HCT116 (cell line): Measurements from ENCODE around the gene GPR142. TPM values are rescaled to one million over a fixed set of nuclear protein-coding genes. Genes with fewer than 3 reads are reported as not detected.

Experiments used
- ATAC-seq: fragments of 200-7000 bp; cut with Tn5 transposase; 2 replicates; pipeline ENCODE4 v1.9.1; 2020; ENCODE audit warnings: mild to moderate bottlenecking, moderate library complexity
- BruUV-seq: library from RNA; stranded (reverse); fragments of 400-500 nt; replicated peaks from 2 replicates; lab custom pipeline; 2021; lab: Mats Ljungman, UMichigan
- CTCF ChIA-PET: fragments of 300-600 bp; sonication (Branson Sonifier 250); formaldehyde crosslinking; loops from one replicate; lab custom pipeline; 2021; ENCODE audit warnings: antibody characterized with exemption; lab: Charles Lee
- POLR2A ChIA-PET: fragments of 300-600, 350-600 bp; sonication (Branson Sonifier 250); formaldehyde crosslinking; loops from one replicate; lab custom pipeline; 2021; ENCODE audit warnings: antibody characterized with exemption; lab: Charles Lee
- RAD21 ChIA-PET, 2 experiments: fragments of 300-600 bp; sonication (Branson Sonifier 250); formaldehyde crosslinking; loops; one replicate each; lab custom pipeline; 2023; ENCODE audit warnings: low total read pairs in 2 of 2; ENCODE audit not compliant: uncharacterized antibody in 2 of 2, unreplicated experiment in 2 of 2, low non-redundant PET in 1 of 2; lab: Charles Lee
- DNase-seq: peaks from one replicate; pipeline ENCODE4 v3.0.0-alpha.2; 2010; ENCODE audit warnings: low read depth, low spot score
- H2AFZ ChIP-seq: fragments of 200-600 bp; shearing (Covaris generic), sonication (generic); 2 replicates; pipeline ENCODE4 v1.6.1; 2017; ENCODE audit warnings: low read depth, mixed run types, mixed read lengths, antibody characterized with exemption, low read length; ENCODE audit not compliant: poor library complexity, severe bottlenecking
- H3K27ac ChIP-seq: 2 replicates; pipeline ENCODE4 v1.5.1; 2012; ENCODE audit warnings: low read depth, low read length
- H3K27me3 ChIP-seq: fragments of 200-600 bp; sonication (generic); 2 replicates; pipeline ENCODE4 v1.6.1; 2016; ENCODE audit warnings: mixed run types, low read length, mixed read lengths; ENCODE audit not compliant: insufficient read depth
- H3K36me3 ChIP-seq, 2 experiments: fragments of 200-500 bp in 1 of 2; fragments of 200-600 bp in 1 of 2; sonication (Bioruptor generic) in 1 of 2; sonication (generic) in 1 of 2; 2 replicates each; pipeline versions ENCODE4 v1.5.1 to v1.6.1; 2014 to 2016; ENCODE audit warnings: low read length in 2 of 2, inconsistent platforms in 1 of 2, mixed read lengths in 1 of 2, mixed run types in 1 of 2; ENCODE audit not compliant: insufficient read depth in 2 of 2, control insufficient read depth in 1 of 2
- H3K4me1 ChIP-seq, 2 experiments: fragments of 200-600 bp in 1 of 2; sonication (generic) in 1 of 2; 2 replicates each; pipeline versions ENCODE4 v1.5.1 to v1.6.1; 2012 to 2017; ENCODE audit warnings: low read length in 2 of 2, inconsistent platforms in 1 of 2, mild to moderate bottlenecking in 1 of 2, mixed read lengths in 1 of 2, mixed run types in 1 of 2, moderate library complexity in 1 of 2; ENCODE audit not compliant: insufficient read depth in 2 of 2, control insufficient read depth in 1 of 2
- H3K4me2 ChIP-seq: fragments of 200-600 bp; sonication (generic); 2 replicates; pipeline ENCODE4 v1.6.1; 2017; ENCODE audit warnings: mixed run types, low read length, mixed read lengths
- H3K4me3 ChIP-seq, 2 experiments: fragments of 200-600 bp in 1 of 2; sonication (generic) in 1 of 2; replicated peaks in 1 of 2; 2 replicates each; pipeline ENCODE4 v1.5.1; 2011 to 2016; ENCODE audit warnings: low read length in 2 of 2, control low read depth in 1 of 2, low read depth in 1 of 2, mild to moderate bottlenecking in 1 of 2, mixed read lengths in 1 of 2, mixed run types in 1 of 2
- H3K79me2 ChIP-seq: fragments of 200-600 bp; sonication (generic); 2 replicates; pipeline ENCODE4 v1.6.1; 2017; ENCODE audit warnings: mild to moderate bottlenecking, mixed run types, low read length, moderate library complexity, mixed read lengths; ENCODE audit not compliant: insufficient read depth
- H3K9ac ChIP-seq: fragments of 200-600 bp; sonication (generic); 2 replicates; pipeline ENCODE4 v1.6.1; 2016; ENCODE audit warnings: low read length, mixed read lengths
- H3K9me2 ChIP-seq: fragments of 200-600 bp; sonication (generic), shearing (Covaris generic); 2 replicates; pipeline ENCODE4 v1.6.1; 2017; ENCODE audit warnings: mixed run types, mild to moderate bottlenecking, moderate library complexity; ENCODE audit not compliant: insufficient read depth
- H3K9me3 ChIP-seq, 2 experiments: fragments of 200-500 bp in 1 of 2; fragments of 200-600 bp in 1 of 2; sonication (Bioruptor generic) in 1 of 2; sonication (generic) in 1 of 2; 2 replicates each; pipeline ENCODE4 v1.6.1; 2014 to 2017; ENCODE audit warnings: low read length in 2 of 2, mixed read lengths in 2 of 2, inconsistent platforms in 1 of 2, low read depth in 1 of 2, mild to moderate bottlenecking in 1 of 2, mixed run types in 1 of 2, moderate library complexity in 1 of 2; ENCODE audit not compliant: control insufficient read depth in 1 of 2, insufficient read depth in 1 of 2
- H4K20me1 ChIP-seq: fragments of 200-600 bp; sonication (generic), shearing (Covaris generic); 2 replicates; pipeline ENCODE4 v1.6.1; 2017; ENCODE audit warnings: mixed run types, mild to moderate bottlenecking, moderate library complexity; ENCODE audit not compliant: insufficient read depth
- ELF1 ChIP-seq: IDR thresholded peaks from 2 replicates; pipeline ENCODE4 v1.6.1; 2012; ENCODE audit warnings: low read depth, borderline replicate concordance
- FOSL1 ChIP-seq: IDR thresholded peaks from 2 replicates; pipeline ENCODE4 v1.6.1; 2012; ENCODE audit warnings: low read depth
- JUND ChIP-seq: IDR thresholded peaks from 2 replicates; pipeline ENCODE4 v1.6.1; 2012
- POLR2AphosphoS5 ChIP-seq: IDR thresholded peaks from 2 replicates; pipeline ENCODE4 v1.6.1; 2011; ENCODE audit warnings: mild to moderate bottlenecking, low read depth, low read length, moderate library complexity
- REST ChIP-seq: IDR thresholded peaks from 2 replicates; pipeline ENCODE4 v1.6.1; 2012; ENCODE audit warnings: low read depth
- SP1 ChIP-seq: IDR thresholded peaks from 2 replicates; pipeline ENCODE4 v1.6.1; 2012; ENCODE audit warnings: low read depth
- TCF7L2 ChIP-seq: IDR thresholded peaks from 2 replicates; pipeline ENCODE4 v1.7.0; 2011; ENCODE audit warnings: borderline replicate concordance, inconsistent platforms; ENCODE audit not compliant: insufficient read depth, insufficient read length; ENCODE audit errors: extremely low read depth
- YY1 ChIP-seq: IDR thresholded peaks from 2 replicates; pipeline ENCODE4 v1.6.1; 2011; ENCODE audit warnings: low read length, low read depth, moderate library complexity, mild to moderate bottlenecking; ENCODE audit not compliant: insufficient replicate concordance; ENCODE audit errors: extremely low read depth
- ZBTB33 ChIP-seq: IDR thresholded peaks from 2 replicates; pipeline ENCODE4 v1.6.1; 2011; ENCODE audit warnings: mild to moderate bottlenecking, low read length, moderate library complexity; ENCODE audit not compliant: insufficient replicate concordance; ENCODE audit errors: extremely low read depth
- ZFX ChIP-seq: fragments of 450-650 bp; IDR thresholded peaks from 2 replicates; pipeline ENCODE4 v1.6.1; 2017
- ZNF274 ChIP-seq: fragments of 200-500 bp; sonication (Bioruptor generic); IDR thresholded peaks from 2 replicates; pipeline ENCODE4 v1.6.1; 2014; ENCODE audit warnings: mild to moderate bottlenecking, low read depth, low read length, inconsistent platforms
- intact Hi-C: fragments of 100-400 bp; cut with micrococcal nuclease; formaldehyde crosslinking; loops from 2 replicates; pipeline ENCODE4 v1.10.0; 2022
- total RNA-seq: library from RNA; stranded (reverse); gene quantifications from one replicate; pipeline ENCODE4 v1.2.1, GENCODE V29; 2021; ENCODE audit not compliant: unreplicated experiment

The GPR142 gene
- total RNA-seq, 1 experiment from 2014 or later = not detected

GRCh38 chr17:74389084-74389753 lies 21.9 kb downstream of the GPR142 start:
- no peak overlapping the region for H3K4me3 ChIP-seq
- no peak overlapping the region for H3K27ac ChIP-seq
- no peak overlapping the region for H2AFZ ChIP-seq
- no peak for ATAC-seq
- ChIA-PET CTCF (interaction anchor here (0.7 kb wide), 1 partner anchor 21 kb away, joined by 4 read pairs; no protein-coding TSS in a partner anchor), RAD21 (no interaction called here), POLR2A (no interaction called here)
- DNase-seq = no peak
- no peaks in the 10 kb centered on the region for H3K79me2 ChIP-seq
- no peak overlapping the region for H3K4me2 ChIP-seq
- BruUV-seq = no TSS peak
- intact Hi-C loops = no loop called here
- H3K9me2 ChIP-seq = no peaks in the 10 kb centered on the region
- no peaks in the 10 kb centered on the region for H4K20me1 ChIP-seq
- TF ChIP-seq ZBTB33 = no peak
- TF ChIP-seq SP1 = no peak
- TF ChIP-seq REST = no peak
- no peak for TF ChIP-seq ZFX
- TF ChIP-seq FOSL1 = no peak
- TF ChIP-seq POLR2AphosphoS5 = no peak
- no peak for TF ChIP-seq ELF1
- no peak for TF ChIP-seq TCF7L2
- no peak for TF ChIP-seq YY1
- no peak for TF ChIP-seq JUND
- TF ChIP-seq ZNF274 = no peak
- no peaks in the 10 kb centered on the region for H3K27me3 ChIP-seq
- H3K9me3 ChIP-seq = no peaks in the 10 kb centered on the region
- no peaks in the 10 kb centered on the region for H3K36me3 ChIP-seq
- no peak overlapping the region for H3K9ac ChIP-seq
- peaks cover 0 to 6% of the 10 kb centered on the region in 2 experiments; a peak in 2 of 4 replicates for H3K4me1 ChIP-seq
